H1 (cell line): ENCODE measurements around the gene DRC7. TPM values are rescaled to one million over a fixed set of nuclear protein-coding genes. Genes with fewer than 3 reads are reported as not detected.

Source experiments
- GTF2F1 ChIP-seq: IDR thresholded peaks from 2 replicates; pipeline ENCODE4 v1.6.1; 2012; ENCODE audit warnings: low read depth, low read length, improper control_type of control experiment, borderline replicate concordance
- NRF1 ChIP-seq: IDR thresholded peaks from 2 replicates; pipeline ENCODE4 v1.6.1; 2011; ENCODE audit warnings: mild to moderate bottlenecking, low read depth, low read length, improper control_type of control experiment
- POU5F1 ChIP-seq: IDR thresholded peaks from 2 replicates; pipeline ENCODE4 v1.6.1; 2011; ENCODE audit warnings: low read depth, mild to moderate bottlenecking, low read length, moderate library complexity
- SAP30 ChIP-seq: fragments of 300-600 bp; sonication (generic); IDR thresholded peaks from 2 replicates; pipeline ENCODE4 v1.7.1; 2012; ENCODE audit warnings: low read length, moderate library complexity, mild to moderate bottlenecking, inconsistent platforms; ENCODE audit not compliant: insufficient read depth, insufficient replicate concordance
- SP2 ChIP-seq: IDR thresholded peaks from 2 replicates; pipeline ENCODE4 v1.6.1; 2012; ENCODE audit warnings: mild to moderate bottlenecking, low read length, inconsistent platforms
- SP4 ChIP-seq: IDR thresholded peaks from 2 replicates; pipeline ENCODE4 v1.6.1; 2012; ENCODE audit warnings: low read length, inconsistent platforms
- polyA plus RNA-seq, 7 experiments: library from polyadenylated mRNA; depleted of rRNA in 3 of 7; stranded (reverse) in 5 of 7; unstranded in 2 of 7; fragments of >200 nt in 5 of 7; fragments of 200-250 nt in 2 of 7; gene quantifications; 1 replicate in 5 of 7; 2 replicates in 1 of 7; 4 replicates in 1 of 7; pipeline versions ENCODE4 v1.2.1 to v1.2.3, GENCODE V29; 2011 to 2013; ENCODE audit warnings: missing spikeins in 2 of 7, mixed read lengths in 2 of 7
- total RNA-seq: library from RNA; stranded (reverse); fragmentation: NEBNext Ultra II Directional; extraction: Animal tissue kit (Norgen Biotek cat#: 25700); gene quantifications from 2 replicates; pipeline ENCODE4 v1.2.1, GENCODE V29; 2021
- TF ChIP-seq, protein P1 (sequence below): IDR thresholded peaks from 2 replicates; pipeline ENCODE4 v1.6.1; 2012; ENCODE audit warnings: inconsistent platforms
- TF ChIP-seq, protein P2 (sequence below), 3 experiments: IDR thresholded peaks; 1 replicate in 2 of 3; 2 replicates in 1 of 3; pipeline versions ENCODE4 v1.5.1 to v1.6.1; 2011; ENCODE audit warnings: low read length in 3 of 3, mild to moderate bottlenecking in 3 of 3, inconsistent platforms in 2 of 3, low read depth in 1 of 3, moderate library complexity in 1 of 3; ENCODE audit not compliant: insufficient read depth in 1 of 3; ENCODE audit errors: control extremely low read depth in 1 of 3

The DRC7 gene
- total and polyA plus RNA-seq, 2 of the 8 experiments (the other 6 are each of a cell fraction or from before 2014, with no cell fraction given), result 0.14 TPM; not detected in 1

DNA sequence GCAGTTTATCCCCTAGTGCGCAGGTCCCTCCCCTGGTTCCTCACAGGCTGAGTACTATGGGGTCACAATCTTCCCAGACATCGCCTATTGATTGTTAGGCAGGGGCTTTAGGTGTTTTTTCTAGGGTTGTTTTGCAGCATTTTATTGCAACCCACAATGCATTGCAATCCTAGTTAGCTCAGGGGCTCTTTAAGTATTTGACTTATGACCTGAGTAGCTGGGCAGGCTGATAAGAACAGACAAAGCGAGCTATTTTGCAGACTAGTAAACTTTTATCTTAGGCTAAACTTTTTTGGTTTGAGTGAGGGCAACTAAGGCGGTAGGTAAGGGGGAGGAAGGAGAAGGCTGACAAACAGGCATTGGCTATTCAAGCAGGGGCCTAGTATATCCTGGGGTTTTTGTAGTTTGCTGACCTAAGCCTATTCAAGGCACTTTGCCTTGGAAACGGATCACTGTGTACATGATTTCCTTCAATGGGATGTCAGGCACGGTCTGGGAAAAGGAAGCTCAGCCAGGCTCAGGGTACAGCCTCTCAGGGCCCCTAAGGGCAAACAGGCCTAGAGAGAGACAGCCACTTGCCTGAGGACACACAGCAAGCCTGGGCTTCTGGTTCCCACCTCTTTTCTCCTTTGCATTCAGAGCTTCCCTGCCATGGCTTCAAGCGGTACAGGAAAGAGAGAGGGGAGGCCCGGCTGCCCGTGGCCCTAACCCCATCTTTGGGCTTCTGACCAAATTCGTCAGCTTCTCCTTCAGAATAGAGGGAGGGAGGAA lies 6.4 kb downstream of the DRC7 start (continued):
- TF ChIP-seq GTF2F1 (no peak), SAP30 (no peak), NRF1 (no peak), SP2 (no peak), POU5F1 (no peak), SP4 (no peak)
- TF ChIP-seq, protein P1, sequence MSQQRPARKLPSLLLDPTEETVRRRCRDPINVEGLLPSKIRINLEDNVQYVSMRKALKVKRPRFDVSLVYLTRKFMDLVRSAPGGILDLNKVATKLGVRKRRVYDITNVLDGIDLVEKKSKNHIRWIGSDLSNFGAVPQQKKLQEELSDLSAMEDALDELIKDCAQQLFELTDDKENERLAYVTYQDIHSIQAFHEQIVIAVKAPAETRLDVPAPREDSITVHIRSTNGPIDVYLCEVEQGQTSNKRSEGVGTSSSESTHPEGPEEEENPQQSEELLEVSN, result no peak
- TF ChIP-seq, protein P2, sequence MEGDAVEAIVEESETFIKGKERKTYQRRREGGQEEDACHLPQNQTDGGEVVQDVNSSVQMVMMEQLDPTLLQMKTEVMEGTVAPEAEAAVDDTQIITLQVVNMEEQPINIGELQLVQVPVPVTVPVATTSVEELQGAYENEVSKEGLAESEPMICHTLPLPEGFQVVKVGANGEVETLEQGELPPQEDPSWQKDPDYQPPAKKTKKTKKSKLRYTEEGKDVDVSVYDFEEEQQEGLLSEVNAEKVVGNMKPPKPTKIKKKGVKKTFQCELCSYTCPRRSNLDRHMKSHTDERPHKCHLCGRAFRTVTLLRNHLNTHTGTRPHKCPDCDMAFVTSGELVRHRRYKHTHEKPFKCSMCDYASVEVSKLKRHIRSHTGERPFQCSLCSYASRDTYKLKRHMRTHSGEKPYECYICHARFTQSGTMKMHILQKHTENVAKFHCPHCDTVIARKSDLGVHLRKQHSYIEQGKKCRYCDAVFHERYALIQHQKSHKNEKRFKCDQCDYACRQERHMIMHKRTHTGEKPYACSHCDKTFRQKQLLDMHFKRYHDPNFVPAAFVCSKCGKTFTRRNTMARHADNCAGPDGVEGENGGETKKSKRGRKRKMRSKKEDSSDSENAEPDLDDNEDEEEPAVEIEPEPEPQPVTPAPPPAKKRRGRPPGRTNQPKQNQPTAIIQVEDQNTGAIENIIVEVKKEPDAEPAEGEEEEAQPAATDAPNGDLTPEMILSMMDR (IDR thresholded peaks at IDR 0.05; ENCODE audit: control extremely low read depth in 1 of 3, insufficient read depth in 1 of 3, low read depth in 1 of 3, low read length in 3 of 3), result no peak
